ENCODE data around the gene RSBN1. TPM values are rescaled to one million over a fixed set of nuclear protein-coding genes. Genes with fewer than 3 reads are reported as not detected.

RSBN1 gene
- total RNA-seq, 1 experiment from 2014 or later = 15.5 TPM

- ATAC-seq (no peak), DNase-seq (ENCODE audit: low spot score) (no peak)
- Mint-ChIP-seq H3K4me3 (no peak overlapping the region), H3K4me1 (no peaks in the 10 kb centered on the region), H3K27ac (no peak overlapping the region), H3K9me3 (no peaks in the 10 kb centered on the region), H3K36me3 (no peaks in the 10 kb centered on the region), H3K27me3 (ENCODE audit: low read depth) (no peaks in the 10 kb centered on the region; the same call in 1 of the 2 replicates)
- ChIA-PET POLR2A (no interaction called here), CTCF (no interaction called here)
- no peak for TF ChIP-seq ZNF263 (CRISPR knock-in tag; IDR thresholded peaks at IDR 0.05; ENCODE audit: low read depth)
- TF ChIP-seq, protein P1, sequence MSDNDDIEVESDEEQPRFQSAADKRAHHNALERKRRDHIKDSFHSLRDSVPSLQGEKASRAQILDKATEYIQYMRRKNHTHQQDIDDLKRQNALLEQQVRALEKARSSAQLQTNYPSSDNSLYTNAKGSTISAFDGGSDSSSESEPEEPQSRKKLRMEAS (CRISPR knock-in tag; IDR thresholded peaks at IDR 0.05) = no peak
- no peak for TF ChIP-seq GRHL2 (CRISPR knock-in tag; IDR thresholded peaks at IDR 0.05; ENCODE audit: insufficient replicate concordance, severe bottlenecking)
- TF ChIP-seq, protein P2, sequence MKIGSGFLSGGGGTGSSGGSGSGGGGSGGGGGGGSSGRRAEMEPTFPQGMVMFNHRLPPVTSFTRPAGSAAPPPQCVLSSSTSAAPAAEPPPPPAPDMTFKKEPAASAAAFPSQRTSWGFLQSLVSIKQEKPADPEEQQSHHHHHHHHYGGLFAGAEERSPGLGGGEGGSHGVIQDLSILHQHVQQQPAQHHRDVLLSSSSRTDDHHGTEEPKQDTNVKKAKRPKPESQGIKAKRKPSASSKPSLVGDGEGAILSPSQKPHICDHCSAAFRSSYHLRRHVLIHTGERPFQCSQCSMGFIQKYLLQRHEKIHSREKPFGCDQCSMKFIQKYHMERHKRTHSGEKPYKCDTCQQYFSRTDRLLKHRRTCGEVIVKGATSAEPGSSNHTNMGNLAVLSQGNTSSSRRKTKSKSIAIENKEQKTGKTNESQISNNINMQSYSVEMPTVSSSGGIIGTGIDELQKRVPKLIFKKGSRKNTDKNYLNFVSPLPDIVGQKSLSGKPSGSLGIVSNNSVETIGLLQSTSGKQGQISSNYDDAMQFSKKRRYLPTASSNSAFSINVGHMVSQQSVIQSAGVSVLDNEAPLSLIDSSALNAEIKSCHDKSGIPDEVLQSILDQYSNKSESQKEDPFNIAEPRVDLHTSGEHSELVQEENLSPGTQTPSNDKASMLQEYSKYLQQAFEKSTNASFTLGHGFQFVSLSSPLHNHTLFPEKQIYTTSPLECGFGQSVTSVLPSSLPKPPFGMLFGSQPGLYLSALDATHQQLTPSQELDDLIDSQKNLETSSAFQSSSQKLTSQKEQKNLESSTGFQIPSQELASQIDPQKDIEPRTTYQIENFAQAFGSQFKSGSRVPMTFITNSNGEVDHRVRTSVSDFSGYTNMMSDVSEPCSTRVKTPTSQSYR (CRISPR knock-in tag; IDR thresholded peaks at IDR 0.05) = no peak
- no peak for TF ChIP-seq USF2 (CRISPR knock-in tag; IDR thresholded peaks at IDR 0.05)
- no peak for TF ChIP-seq PRRX2 (CRISPR knock-in tag; IDR thresholded peaks at IDR 0.05)
- no peak for TF ChIP-seq ZSCAN18 (CRISPR knock-in tag; IDR thresholded peaks at IDR 0.05)
Observed at GRCh38 chr1:113860891-113861290, 48.6 kb upstream of the RSBN1 start.

GRCh38 chr1:113859478-113860175 is 47.4 kb upstream of the RSBN1 start:
- DNase-seq (ENCODE audit: low spot score) (no peak), ATAC-seq (no peak)
- Mint-ChIP-seq H3K9me3 (no peaks in the 10 kb centered on the region), H3K27ac (no peak overlapping the region), H3K4me3 (no peak overlapping the region), H3K36me3 (no peaks in the 10 kb centered on the region), H3K4me1 (no peaks in the 10 kb centered on the region), H3K27me3 (ENCODE audit: low read depth) (no peaks in the 10 kb centered on the region; the same call in 1 of the 2 replicates)
- CTCF ChIA-PET = interaction anchor here (0.6 kb wide), 1 partner anchor 881 kb away, joined by 3 read pairs; no protein-coding TSS in a partner anchor
- TF ChIP-seq TEAD1 (CRISPR knock-in tag; IDR thresholded peaks at IDR 0.05) = no peak
- TF ChIP-seq KAT7 (CRISPR knock-in tag; IDR thresholded peaks at IDR 0.05; ENCODE audit: borderline replicate concordance) = no peak
- no peak for TF ChIP-seq ZNF121 (CRISPR knock-in tag; IDR thresholded peaks at IDR 0.05)
- TF ChIP-seq NFYB (CRISPR knock-in tag; conservative IDR thresholded peaks at IDR 0.05; ENCODE audit: low read depth) = no peak
- TF ChIP-seq ATF1 (CRISPR knock-in tag; IDR thresholded peaks at IDR 0.05) = no peak
- no peak for TF ChIP-seq RELA (CRISPR knock-in tag; IDR thresholded peaks at IDR 0.05; ENCODE audit: borderline replicate concordance)
- TF ChIP-seq ZMAT4 (CRISPR knock-in tag; IDR thresholded peaks at IDR 0.05) = no peak
- no peak for TF ChIP-seq NFATC4 (CRISPR knock-in tag; IDR thresholded peaks at IDR 0.05)
- no peak for TF ChIP-seq OVOL2 (CRISPR knock-in tag; IDR thresholded peaks at IDR 0.05; ENCODE audit: borderline replicate concordance)
- TF ChIP-seq ZNF138 (CRISPR knock-in tag; conservative IDR thresholded peaks at IDR 0.05) = no peak
- TF ChIP-seq, protein P3, sequence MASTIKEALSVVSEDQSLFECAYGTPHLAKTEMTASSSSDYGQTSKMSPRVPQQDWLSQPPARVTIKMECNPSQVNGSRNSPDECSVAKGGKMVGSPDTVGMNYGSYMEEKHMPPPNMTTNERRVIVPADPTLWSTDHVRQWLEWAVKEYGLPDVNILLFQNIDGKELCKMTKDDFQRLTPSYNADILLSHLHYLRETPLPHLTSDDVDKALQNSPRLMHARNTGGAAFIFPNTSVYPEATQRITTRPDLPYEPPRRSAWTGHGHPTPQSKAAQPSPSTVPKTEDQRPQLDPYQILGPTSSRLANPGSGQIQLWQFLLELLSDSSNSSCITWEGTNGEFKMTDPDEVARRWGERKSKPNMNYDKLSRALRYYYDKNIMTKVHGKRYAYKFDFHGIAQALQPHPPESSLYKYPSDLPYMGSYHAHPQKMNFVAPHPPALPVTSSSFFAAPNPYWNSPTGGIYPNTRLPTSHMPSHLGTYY (CRISPR knock-in tag; IDR thresholded peaks at IDR 0.05) = no peak
- no peak for TF ChIP-seq RORB (CRISPR knock-in tag; IDR thresholded peaks at IDR 0.05)
- TF ChIP-seq, protein P4, sequence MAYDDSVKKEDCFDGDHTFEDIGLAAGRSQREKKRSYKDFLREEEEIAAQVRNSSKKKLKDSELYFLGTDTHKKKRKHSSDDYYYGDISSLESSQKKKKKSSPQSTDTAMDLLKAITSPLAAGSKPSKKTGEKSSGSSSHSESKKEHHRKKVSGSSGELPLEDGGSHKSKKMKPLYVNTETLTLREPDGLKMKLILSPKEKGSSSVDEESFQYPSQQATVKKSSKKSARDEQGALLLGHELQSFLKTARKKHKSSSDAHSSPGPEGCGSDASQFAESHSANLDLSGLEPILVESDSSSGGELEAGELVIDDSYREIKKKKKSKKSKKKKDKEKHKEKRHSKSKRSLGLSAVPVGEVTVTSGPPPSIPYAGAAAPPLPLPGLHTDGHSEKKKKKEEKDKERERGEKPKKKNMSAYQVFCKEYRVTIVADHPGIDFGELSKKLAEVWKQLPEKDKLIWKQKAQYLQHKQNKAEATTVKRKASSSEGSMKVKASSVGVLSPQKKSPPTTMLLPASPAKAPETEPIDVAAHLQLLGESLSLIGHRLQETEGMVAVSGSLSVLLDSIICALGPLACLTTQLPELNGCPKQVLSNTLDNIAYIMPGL (CRISPR knock-in tag; IDR thresholded peaks at IDR 0.05) = no peak
- TF ChIP-seq, protein P5, sequence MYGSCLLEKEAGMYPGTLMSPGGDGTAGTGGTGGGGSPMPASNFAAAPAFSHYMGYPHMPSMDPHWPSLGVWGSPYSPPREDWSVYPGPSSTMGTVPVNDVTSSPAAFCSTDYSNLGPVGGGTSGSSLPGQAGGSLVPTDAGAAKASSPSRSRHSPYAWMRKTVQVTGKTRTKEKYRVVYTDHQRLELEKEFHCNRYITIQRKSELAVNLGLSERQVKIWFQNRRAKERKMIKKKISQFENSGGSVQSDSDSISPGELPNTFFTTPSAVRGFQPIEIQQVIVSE (CRISPR knock-in tag; IDR thresholded peaks at IDR 0.05; ENCODE audit: borderline replicate concordance) = no peak
- TF ChIP-seq NR3C1 (CRISPR knock-in tag; conservative IDR thresholded peaks at IDR 0.05; ENCODE audit: low read depth) = no peak
- TF ChIP-seq ZNF423 (CRISPR knock-in tag; IDR thresholded peaks at IDR 0.05) = no peak
- TF ChIP-seq TEAD4 (CRISPR knock-in tag; IDR thresholded peaks at IDR 0.05) = no peak
- POLR2A ChIA-PET = no interaction called here
